Progenitor cell of endocrine pancreas (in vitro differentiated cells): ENCODE data around the gene C14orf132. TPM values are rescaled to one million over a fixed set of nuclear protein-coding genes. Genes with fewer than 3 reads are reported as not detected.

Source experiments
- DNase-seq: peaks from one replicate; pipeline ENCODE4 v3.0.0; 2021; ENCODE audit warnings: low spot score; ENCODE audit not compliant: unreplicated experiment
- H3K27ac Mint-ChIP-seq: 2 replicates; pipeline ENCODE4 v1.8.0; 2021; ENCODE audit warnings: mild to moderate bottlenecking, moderate library complexity, mixed read lengths
- H3K27me3 Mint-ChIP-seq: 2 replicates; pipeline ENCODE4 v1.8.0; 2021; ENCODE audit warnings: mixed read lengths
- H3K36me3 Mint-ChIP-seq: 2 replicates; pipeline ENCODE4 v1.8.0; 2022; ENCODE audit warnings: mixed read lengths; ENCODE audit not compliant: insufficient read depth
- H3K4me1 Mint-ChIP-seq: 2 replicates; pipeline ENCODE4 v1.8.0; 2021; ENCODE audit warnings: low read depth, mixed read lengths
- H3K4me3 Mint-ChIP-seq: 2 replicates; pipeline ENCODE4 v1.8.0; 2021; ENCODE audit warnings: low read depth, mild to moderate bottlenecking, moderate library complexity, mixed read lengths
- H3K9me3 Mint-ChIP-seq: 2 replicates; pipeline ENCODE4 v1.8.0; 2021; ENCODE audit warnings: low read depth, mixed read lengths
- CTCF ChIP-seq: fragments of 200-600 bp; sonication (generic); IDR thresholded peaks from one replicate; pipeline ENCODE4 v1.5.0; 2021; ENCODE audit warnings: antibody characterized with exemption, mild to moderate bottlenecking; ENCODE audit not compliant: unreplicated experiment
- total RNA-seq: library from RNA; stranded (reverse); gene quantifications from 2 replicates; pipeline ENCODE4 v1.2.1, GENCODE V29; 2021

Gene C14orf132
- total RNA-seq, 1 donor from 2014 or later: 58.3 TPM

- DNase-seq: no peak
- Mint-ChIP-seq H3K4me1 (peaks cover 15% of the 10 kb centered on the region), H3K27ac (peak overlapping the region; percentile 62), H3K27me3 (no peaks in the 10 kb centered on the region), H3K36me3 (peaks cover 11% of the 10 kb centered on the region), H3K4me3 (no peak overlapping the region), H3K9me3 (peaks cover 14% of the 10 kb centered on the region)
- TF ChIP-seq CTCF: no peak
Observed at GRCh38 chr14:96078625-96079016, 39.5 kb downstream of the C14orf132 start.

- no peak overlapping the region for H3K4me3 Mint-ChIP-seq
- H3K9me3 Mint-ChIP-seq: peaks cover 10% of the 10 kb centered on the region
- H3K36me3 Mint-ChIP-seq: peaks cover 6% of the 10 kb centered on the region
Observed at GRCh38 chr14:96079066-96079465, 39.9 kb downstream of the C14orf132 start.

GRCh38 chr14:96080571-96080970 is 41.4 kb downstream of the C14orf132 start:
- H3K9me3 Mint-ChIP-seq: no peaks in the 10 kb centered on the region
- H3K27me3 Mint-ChIP-seq: no peaks in the 10 kb centered on the region
- H3K27ac Mint-ChIP-seq: no peak overlapping the region
- no peak for TF ChIP-seq CTCF
- no peak for DNase-seq
- H3K4me3 Mint-ChIP-seq: no peak overlapping the region
- H3K36me3 Mint-ChIP-seq: no peaks in the 10 kb centered on the region
- peaks cover 15% of the 10 kb centered on the region for H3K4me1 Mint-ChIP-seq

More at GRCh38 chr14:96079066-96079465, 39.9 kb downstream of the C14orf132 start:
- peaks cover 18% of the 10 kb centered on the region for H3K4me1 Mint-ChIP-seq
- no peak overlapping the region for H3K27ac Mint-ChIP-seq
- no peak for TF ChIP-seq CTCF
- no peaks in the 10 kb centered on the region for H3K27me3 Mint-ChIP-seq
- DNase-seq: no peak

- Mint-ChIP-seq H3K36me3 (no peaks in the 10 kb centered on the region), H3K9me3 (no peaks in the 10 kb centered on the region), H3K27me3 (no peaks in the 10 kb centered on the region), H3K4me1 (peaks cover 13% of the 10 kb centered on the region), H3K27ac (no peak overlapping the region), H3K4me3 (no peak overlapping the region)
- no peak for TF ChIP-seq CTCF
- DNase-seq: no peak
Observed at GRCh38 chr14:96081224-96081623, 42.1 kb downstream of the C14orf132 start.

- no peak for TF ChIP-seq CTCF
- no peaks in the 10 kb centered on the region for H3K9me3 Mint-ChIP-seq
- peaks cover 11% of the 10 kb centered on the region for H3K4me1 Mint-ChIP-seq
- no peak for DNase-seq
- no peaks in the 10 kb centered on the region for H3K36me3 Mint-ChIP-seq
- no peak overlapping the region for H3K4me3 Mint-ChIP-seq
- no peaks in the 10 kb centered on the region for H3K27me3 Mint-ChIP-seq
- no peak overlapping the region for H3K27ac Mint-ChIP-seq
Observed at GRCh38 chr14:96081767-96082400, 42.7 kb downstream of the C14orf132 start.
